Measurements from ENCODE around the gene DYRK1B.

DYRK1B gene

DNA sequence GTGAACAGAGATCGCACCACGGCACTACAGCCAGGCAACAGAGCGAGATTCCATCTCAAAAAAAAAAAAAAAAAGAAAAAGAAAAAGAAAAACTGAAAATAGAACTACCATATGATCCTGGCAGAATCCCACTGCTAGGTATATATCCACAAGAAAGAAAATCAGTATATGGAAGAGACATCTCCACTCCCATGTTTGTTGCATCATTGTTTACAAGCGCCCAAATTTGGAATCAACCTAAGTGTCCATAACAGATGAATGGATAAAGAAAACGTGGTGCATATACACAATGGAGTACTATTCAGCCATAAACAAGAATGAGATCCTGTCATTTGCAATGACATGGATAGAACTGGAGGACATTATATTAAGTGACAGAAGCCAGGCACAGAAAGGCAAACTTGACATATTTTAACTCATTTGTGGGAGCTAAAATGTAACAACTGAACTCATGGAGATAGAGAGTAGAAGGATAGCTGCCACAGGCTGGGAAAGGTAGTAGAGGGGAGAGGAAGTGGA lies 26.1 kb downstream of the DYRK1B start:
- DNase-seq: no peak

DNA sequence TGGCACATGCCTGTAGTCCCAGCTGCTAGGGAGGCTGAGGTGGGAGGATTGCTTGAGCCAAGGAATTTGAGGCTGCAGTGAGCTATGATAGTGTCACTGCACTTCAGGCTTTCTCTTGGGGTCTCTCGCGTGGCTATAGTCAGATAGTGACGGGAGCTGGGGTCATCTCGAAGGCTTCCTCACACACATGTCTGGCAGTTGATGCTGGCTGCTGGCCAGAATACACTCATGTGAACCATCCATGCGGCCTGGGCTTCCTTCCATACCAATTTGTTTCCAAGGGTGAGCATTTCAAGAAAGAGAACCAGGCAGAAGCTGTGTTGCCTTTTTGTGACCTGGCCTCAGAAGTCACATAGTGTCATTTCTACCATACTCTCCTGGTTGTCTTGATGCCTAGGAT lies 28.9 kb downstream of the DYRK1B start:
- no peak for DNase-seq

DNA sequence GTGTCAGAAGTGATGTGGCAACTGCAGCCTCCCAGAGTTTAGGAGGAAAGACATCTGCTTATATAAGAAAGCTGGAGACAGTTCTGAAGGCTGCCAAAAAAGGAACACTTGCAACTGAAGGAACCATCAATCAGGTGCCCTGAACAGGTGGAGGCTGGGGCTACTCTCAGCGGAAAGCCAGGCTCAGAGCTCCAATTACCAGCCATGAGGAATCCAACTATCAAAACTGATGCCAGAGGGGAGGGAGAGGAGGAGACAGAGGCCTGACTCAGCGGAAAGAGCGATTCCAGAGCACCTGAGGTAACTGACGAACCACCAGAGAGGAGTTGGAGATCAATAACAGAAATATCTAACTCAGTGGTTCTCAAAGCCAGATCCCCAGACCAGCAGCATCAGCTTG lies 31.0 kb downstream of the DYRK1B start:
- DNase-seq: no peak

DNA sequence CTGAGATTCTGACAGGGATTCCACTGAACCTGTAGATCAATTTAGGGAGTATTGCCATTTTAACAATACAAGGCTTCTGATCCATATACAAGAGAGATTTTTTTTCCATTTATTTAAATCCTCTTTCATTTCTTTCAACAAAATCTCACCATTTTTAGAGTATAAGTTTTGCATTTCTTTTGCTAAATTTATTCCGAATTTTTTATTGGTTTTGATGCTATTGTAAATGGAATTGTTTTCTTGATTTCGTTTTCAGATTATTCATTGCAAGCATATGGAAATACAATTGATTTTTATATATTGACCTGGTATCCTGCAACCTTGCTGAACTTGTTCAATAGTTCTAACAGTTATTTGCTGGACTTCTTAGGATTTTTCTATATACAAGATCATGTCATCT lies 36.9 kb downstream of the DYRK1B start:
- DNase-seq: no peak

DNA sequence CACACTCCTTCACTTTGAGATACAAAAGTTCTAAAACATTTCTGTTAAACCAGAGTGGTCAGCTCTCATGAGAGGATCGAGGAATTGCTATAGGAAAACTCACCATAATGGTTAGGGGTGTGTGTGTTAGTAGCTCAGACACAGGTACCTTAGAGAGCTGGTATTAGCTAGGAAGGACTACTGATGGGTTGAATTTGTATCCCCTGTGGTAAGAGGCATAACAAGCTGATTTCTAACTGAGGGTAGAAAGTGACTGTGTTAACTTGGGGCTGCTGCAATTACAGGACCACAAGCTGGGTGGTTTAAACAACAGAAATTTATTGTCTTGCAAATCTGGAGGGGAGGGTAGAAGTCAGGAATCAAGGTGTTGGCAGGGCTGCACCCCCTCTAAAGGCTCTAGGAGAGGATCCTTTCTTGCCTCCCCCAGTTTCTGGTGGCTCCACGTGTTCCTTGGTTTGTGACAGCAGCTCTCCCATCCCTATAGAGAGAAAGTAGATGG lies 37.9 kb downstream of the DYRK1B start:
- DNase-seq: no peak

DNA sequence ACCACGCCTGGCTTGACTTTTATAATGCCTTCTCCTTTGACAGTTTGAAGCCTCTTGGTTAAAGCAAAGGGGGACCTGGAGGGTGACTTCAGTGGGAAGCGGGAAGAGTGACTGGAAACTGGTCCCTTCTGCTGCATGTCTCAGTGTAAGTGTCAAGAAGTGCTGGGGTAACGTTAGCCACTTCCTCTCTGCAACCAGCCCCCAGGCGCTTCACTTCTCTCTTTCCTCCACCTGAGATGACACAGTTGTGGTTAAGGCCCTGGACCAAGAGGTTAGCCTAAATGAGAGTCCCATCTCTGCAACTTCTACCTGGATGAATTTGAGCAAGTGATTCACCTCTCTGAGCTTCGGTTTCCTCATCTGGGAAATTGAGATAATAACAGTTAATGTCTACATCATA lies 39.0 kb downstream of the DYRK1B start:
- DNase-seq: no peak

DNA sequence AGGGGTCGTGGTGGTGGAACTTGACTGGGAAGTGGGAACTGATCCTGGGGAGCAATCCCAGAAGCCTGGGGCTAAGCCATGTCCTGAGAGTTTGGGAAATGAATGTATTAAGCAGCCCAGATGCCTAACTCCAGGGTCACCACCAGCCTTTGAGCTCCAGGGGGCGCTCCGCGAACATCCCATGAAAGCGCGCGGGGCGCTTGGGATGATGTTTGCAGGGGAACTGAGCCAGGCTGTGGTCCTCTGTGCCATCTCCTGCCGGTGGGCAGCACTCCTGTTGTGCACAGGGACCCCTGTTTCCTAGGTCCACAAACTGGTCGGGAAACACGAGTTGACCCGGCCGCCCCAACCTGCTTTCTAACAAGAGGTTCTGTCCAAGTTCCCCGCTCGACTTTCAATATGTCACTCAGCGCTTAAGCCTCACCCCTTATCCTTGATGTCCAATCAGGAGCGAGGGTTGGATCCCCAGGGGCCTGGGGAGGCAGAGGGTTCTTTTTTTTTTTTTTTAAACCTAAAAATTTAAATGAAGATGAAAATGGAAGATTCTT lies 40.9 kb downstream of the DYRK1B start:
- peak; percentile 70 for DNase-seq

DNA sequence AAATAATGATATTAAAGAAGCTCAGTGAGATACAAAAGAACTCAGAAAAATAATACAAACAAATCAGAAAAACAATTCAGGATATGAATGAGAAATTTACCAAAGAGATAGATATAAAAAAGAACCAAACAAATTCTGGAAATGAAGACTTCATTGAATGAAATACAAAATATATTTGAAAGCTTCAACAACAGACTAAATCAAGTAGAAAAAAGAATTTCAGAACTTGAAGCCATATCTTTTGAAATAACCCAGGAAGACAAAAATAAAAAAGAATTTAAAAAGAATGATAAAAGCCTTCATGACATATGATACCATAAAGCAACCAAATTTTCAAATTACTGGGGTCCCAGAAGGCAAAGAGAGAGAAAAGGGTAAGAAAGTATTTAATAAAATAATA lies 45.7 kb downstream of the DYRK1B start:
- DNase-seq: no peak

DNA sequence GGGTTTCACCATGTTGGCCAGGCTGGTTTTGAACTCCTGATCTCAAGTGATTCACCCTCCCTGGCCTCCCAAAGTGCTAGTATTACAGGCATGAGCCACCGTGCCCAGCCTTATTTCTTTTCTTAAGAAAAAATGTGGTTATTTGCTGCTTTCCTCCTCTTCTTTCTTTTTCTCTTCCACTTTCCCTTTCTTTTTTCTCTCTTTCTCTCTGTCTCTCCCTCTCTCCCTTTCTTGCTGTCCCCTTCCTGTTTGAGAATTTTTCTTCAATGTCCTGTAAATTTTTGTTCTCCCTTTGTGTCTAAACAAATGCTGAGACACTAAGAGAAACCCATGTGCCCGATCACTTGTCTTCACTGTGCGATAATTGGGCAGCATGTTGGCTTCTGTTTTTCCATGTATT lies 53.1 kb downstream of the DYRK1B start:
- DNase-seq: no peak

DNA sequence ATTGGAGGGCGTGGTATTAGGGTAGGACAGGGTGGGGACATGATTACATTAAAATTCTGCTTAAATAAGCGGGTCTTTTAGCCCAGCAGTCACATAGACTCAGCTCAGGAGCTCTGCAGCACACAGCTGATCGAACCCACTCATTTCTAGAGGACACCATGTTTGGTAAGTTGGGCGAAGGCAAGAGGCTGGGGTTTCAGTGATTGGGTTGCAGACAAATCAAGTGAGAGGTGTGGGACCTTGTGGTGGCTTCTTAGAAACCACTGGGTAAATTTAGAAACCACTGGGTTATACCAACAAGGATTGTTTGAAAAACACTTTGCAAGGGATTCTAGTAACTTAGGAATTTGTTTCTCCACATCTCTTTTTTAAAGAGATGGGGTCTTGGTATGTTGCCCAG lies 55.2 kb downstream of the DYRK1B start, which contains the start of gene LEUTX:
TSS of gene LEUTX (plus strand) at position 92 of the 400 bp plus-strand sequence. CDS start at position 159, 67 bp downstream.
- DNase-seq: no peak

Measured in fibroblast of skin of abdomen (primary cell).